Vagina (tissue), 2 donors: ENCODE data around the gene SLFNL1.

ENCODE experiments used
- CTCF ChIP-seq, 3 experiments: fragments of 450-650 bp in 2 of 3; fragments of 200-600 bp in 1 of 3; sonication (generic) in 1 of 3; IDR thresholded peaks; one replicate each; pipeline ENCODE4 v1.5.1; 2017 to 2019; ENCODE audit warnings: antibody characterized with exemption in 3 of 3, mild to moderate bottlenecking in 2 of 3, moderate library complexity in 2 of 3
- POLR2A ChIP-seq, 2 donors: fragments of 450-650 bp; IDR thresholded peaks; one replicate each; pipeline ENCODE4 v1.6.1; 2017; ENCODE audit warnings: antibody characterized with exemption in 2 of 2, mild to moderate bottlenecking in 2 of 2, moderate library complexity in 2 of 2
- POLR2AphosphoS5 ChIP-seq, 2 donors: sonication (generic); formaldehyde crosslinking; IDR thresholded peaks; one replicate each; pipeline ENCODE4 v1.9.0; 2017; ENCODE audit warnings: antibody characterized with exemption in 2 of 2, mild to moderate bottlenecking in 2 of 2, low read depth in 1 of 2; ENCODE audit not compliant: insufficient read depth in 1 of 2

GRCh38 chr1:41022424-41022823 is 899 bp upstream of the SLFNL1 start:
- TF ChIP-seq CTCF (IDR thresholded peaks at IDR 0.05), result no peak
- TF ChIP-seq POLR2A (IDR thresholded peaks at IDR 0.05), result no peak
- no peak for TF ChIP-seq POLR2AphosphoS5 (IDR thresholded peaks at IDR 0.05; ENCODE audit: insufficient read depth in 1 of 2, low read depth in 1 of 2)
